K562 (cell line): ENCODE data around the gene AHCYL2. TPM values are rescaled to one million over a fixed set of nuclear protein-coding genes. Genes with fewer than 3 reads are reported as not detected.
A peak's percentile ranks its signal among the peaks of the same experiment; 100 is the strongest.

ENCODE experiments used
- BRCA1 ChIP-seq, 2 experiments: fragments of 450-650 bp in 1 of 2; sonication (generic) in 1 of 2; formaldehyde crosslinking in 1 of 2; IDR thresholded peaks; 2 replicates each; pipeline versions ENCODE4 v1.5.0 to v1.6.1; 2017 to 2020; ENCODE audit warnings: mild to moderate bottlenecking in 1 of 2, missing genetic modification reagents in 1 of 2
- MIER1 ChIP-seq: fragments of 450-650 bp; IDR thresholded peaks from 2 replicates; pipeline ENCODE4 v1.6.1; 2016; ENCODE audit warnings: antibody characterized with exemption, mild to moderate bottlenecking, low read depth
- NR1H2 ChIP-seq: sonication (generic); formaldehyde crosslinking; IDR thresholded peaks from 2 replicates; pipeline ENCODE4 v1.4.0; 2020; ENCODE audit warnings: mild to moderate bottlenecking, missing genetic modification reagents
- POLR2G ChIP-seq: fragments of 200-400 bp; formaldehyde crosslinking; IDR thresholded peaks from 2 replicates; pipeline ENCODE4 v1.6.1; 2017; ENCODE audit warnings: low read depth, mild to moderate bottlenecking, antibody characterized with exemption, low read length, moderate library complexity
- RBBP5 ChIP-seq: fragments of 200-600 bp; sonication (generic); IDR thresholded peaks from 2 replicates; pipeline ENCODE4 v1.6.1; 2012; ENCODE audit warnings: borderline replicate concordance, mild to moderate bottlenecking, low read length, control low read depth, inconsistent platforms; ENCODE audit not compliant: insufficient read depth, poor library complexity, severe bottlenecking
- THRB ChIP-seq: fragments of 450-650 bp; formaldehyde crosslinking; conservative IDR thresholded peaks from 2 replicates; pipeline ENCODE4 v1.4.0; 2022; ENCODE audit warnings: mild to moderate bottlenecking, missing genetic modification characterization
- TSHZ1 ChIP-seq: fragments of 250-450 bp; sonication (Bioruptor Pico); IDR thresholded peaks from 2 replicates; pipeline ENCODE4 v1.4.0; 2020; ENCODE audit warnings: mild to moderate bottlenecking, moderate library complexity
- ZNF512 ChIP-seq: IDR thresholded peaks from 2 replicates; pipeline ENCODE4 v1.6.1; 2016; ENCODE audit warnings: missing genetic modification characterization, missing compliant biosample characterization
- polyA plus RNA-seq, 8 experiments: library from polyadenylated mRNA; depleted of rRNA in 4 of 8; stranded (reverse) in 5 of 8; unstranded in 3 of 8; fragments of >200 nt; fragmentation: Nextera tagmentation in 2 of 8; fragmentation: Illumina TruSeq in 1 of 8; extraction: Ambion mirVana in 2 of 8; extraction: Trizol in 1 of 8; gene quantifications; 2 replicates each; pipeline versions ENCODE4 v1.2.1 to v1.2.3, GENCODE V29; 2011 to 2014; ENCODE audit warnings: inconsistent platforms in 1 of 8, missing spikeins in 1 of 8
- total RNA-seq, 7 experiments: library from RNA; depleted of rRNA in 6 of 7; stranded (reverse); fragments of >200 nt in 6 of 7; fragmentation: Illumina TruSeq in 2 of 7; extraction: Trizol in 2 of 7; gene quantifications; 2 replicates each; pipeline versions ENCODE4 v1.2.1 to v1.2.3, GENCODE V29; 2011 to 2021; ENCODE audit warnings: low replicate concordance in 1 of 7
- TF ChIP-seq, protein P1 (sequence below): fragments of 450-650 bp; IDR thresholded peaks from 2 replicates; pipeline ENCODE4 v1.6.1; 2017; ENCODE audit warnings: mild to moderate bottlenecking, moderate library complexity
- TF ChIP-seq, protein P2 (sequence below): fragments of 250-450 bp; sonication (Bioruptor Pico); IDR thresholded peaks from 2 replicates; pipeline ENCODE4 v1.8.0; 2022; ENCODE audit warnings: inconsistent platforms
- TF ChIP-seq, protein P3 (sequence below): fragments of 250-450 bp; sonication (Bioruptor Pico); IDR thresholded peaks from 2 replicates; pipeline ENCODE4 v1.4.0; 2020; ENCODE audit warnings: mild to moderate bottlenecking, moderate library complexity

Gene AHCYL2
- total and polyA plus RNA-seq, 9 of the 15 experiments (the other 6 are each of a cell fraction or from before 2014, with no cell fraction given): 0.93 to 10.5 (median 5.2) TPM

- TF ChIP-seq BRCA1 (IDR thresholded peaks at IDR 0.05) (no peak), BRCA1 (CRISPR knock-in tag; IDR thresholded peaks at IDR 0.05) (no peak), NR1H2 (CRISPR knock-in tag) (no peak), THRB (no peak; the same call in 1 of the 2 replicates), MIER1 (peak; percentile 57; the same call in 1 of the 2 replicates), POLR2G (no peak), TSHZ1 (no peak), ZNF512 (tag) (0 out of 2 replicates have a peak, but pooled peaks have one; percentile 23), RBBP5 (no peak)
- TF ChIP-seq, protein P1, sequence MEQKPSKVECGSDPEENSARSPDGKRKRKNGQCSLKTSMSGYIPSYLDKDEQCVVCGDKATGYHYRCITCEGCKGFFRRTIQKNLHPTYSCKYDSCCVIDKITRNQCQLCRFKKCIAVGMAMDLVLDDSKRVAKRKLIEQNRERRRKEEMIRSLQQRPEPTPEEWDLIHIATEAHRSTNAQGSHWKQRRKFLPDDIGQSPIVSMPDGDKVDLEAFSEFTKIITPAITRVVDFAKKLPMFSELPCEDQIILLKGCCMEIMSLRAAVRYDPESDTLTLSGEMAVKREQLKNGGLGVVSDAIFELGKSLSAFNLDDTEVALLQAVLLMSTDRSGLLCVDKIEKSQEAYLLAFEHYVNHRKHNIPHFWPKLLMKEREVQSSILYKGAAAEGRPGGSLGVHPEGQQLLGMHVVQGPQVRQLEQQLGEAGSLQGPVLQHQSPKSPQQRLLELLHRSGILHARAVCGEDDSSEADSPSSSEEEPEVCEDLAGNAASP: no peak
- TF ChIP-seq, protein P2, sequence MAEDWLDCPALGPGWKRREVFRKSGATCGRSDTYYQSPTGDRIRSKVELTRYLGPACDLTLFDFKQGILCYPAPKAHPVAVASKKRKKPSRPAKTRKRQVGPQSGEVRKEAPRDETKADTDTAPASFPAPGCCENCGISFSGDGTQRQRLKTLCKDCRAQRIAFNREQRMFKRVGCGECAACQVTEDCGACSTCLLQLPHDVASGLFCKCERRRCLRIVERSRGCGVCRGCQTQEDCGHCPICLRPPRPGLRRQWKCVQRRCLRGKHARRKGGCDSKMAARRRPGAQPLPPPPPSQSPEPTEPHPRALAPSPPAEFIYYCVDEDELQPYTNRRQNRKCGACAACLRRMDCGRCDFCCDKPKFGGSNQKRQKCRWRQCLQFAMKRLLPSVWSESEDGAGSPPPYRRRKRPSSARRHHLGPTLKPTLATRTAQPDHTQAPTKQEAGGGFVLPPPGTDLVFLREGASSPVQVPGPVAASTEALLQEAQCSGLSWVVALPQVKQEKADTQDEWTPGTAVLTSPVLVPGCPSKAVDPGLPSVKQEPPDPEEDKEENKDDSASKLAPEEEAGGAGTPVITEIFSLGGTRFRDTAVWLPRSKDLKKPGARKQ: no peak
- TF ChIP-seq, protein P3, sequence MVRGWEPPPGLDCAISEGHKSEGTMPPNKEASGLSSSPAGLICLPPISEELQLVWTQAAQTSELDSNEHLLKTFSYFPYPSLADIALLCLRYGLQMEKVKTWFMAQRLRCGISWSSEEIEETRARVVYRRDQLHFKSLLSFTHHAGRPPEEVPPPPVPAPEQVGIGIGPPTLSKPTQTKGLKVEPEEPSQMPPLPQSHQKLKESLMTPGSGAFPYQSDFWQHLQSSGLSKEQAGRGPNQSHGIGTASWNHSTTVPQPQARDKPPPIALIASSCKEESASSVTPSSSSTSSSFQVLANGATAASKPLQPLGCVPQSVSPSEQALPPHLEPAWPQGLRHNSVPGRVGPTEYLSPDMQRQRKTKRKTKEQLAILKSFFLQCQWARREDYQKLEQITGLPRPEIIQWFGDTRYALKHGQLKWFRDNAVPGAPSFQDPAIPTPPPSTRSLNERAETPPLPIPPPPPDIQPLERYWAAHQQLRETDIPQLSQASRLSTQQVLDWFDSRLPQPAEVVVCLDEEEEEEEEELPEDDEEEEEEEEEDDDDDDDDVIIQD: no peak
Observed at GRCh38 chr7:129439963-129440625, 215.3 kb downstream of the AHCYL2 start (continued).
